ENCODE results near the gene AP5Z1. TPM values are rescaled to one million over a fixed set of nuclear protein-coding genes. Genes with fewer than 3 reads are reported as not detected.

AP5Z1 gene
- total RNA-seq, 1 donor from 2014 or later: 71.2 TPM

GRCh38 chr7:4836206-4836661 lies 60.8 kb downstream of the AP5Z1 start:
- no peak for TF ChIP-seq CTCF (IDR thresholded peaks at IDR 0.05; ENCODE audit: insufficient read depth, low read length, poor library complexity, severe bottlenecking)
- Histone ChIP-seq H3K36me3 (ENCODE audit: control insufficient read depth, insufficient read depth, low read length) (no peaks in the 10 kb centered on the region), H3K27me3 (ENCODE audit: control insufficient read depth, insufficient read depth, low read length) (peaks cover 13% of the 10 kb centered on the region), H3K4me3 (ENCODE audit: low read depth, low read length) (no peak overlapping the region)
- no peak for DNase-seq (ENCODE audit: low read depth)

DNA sequence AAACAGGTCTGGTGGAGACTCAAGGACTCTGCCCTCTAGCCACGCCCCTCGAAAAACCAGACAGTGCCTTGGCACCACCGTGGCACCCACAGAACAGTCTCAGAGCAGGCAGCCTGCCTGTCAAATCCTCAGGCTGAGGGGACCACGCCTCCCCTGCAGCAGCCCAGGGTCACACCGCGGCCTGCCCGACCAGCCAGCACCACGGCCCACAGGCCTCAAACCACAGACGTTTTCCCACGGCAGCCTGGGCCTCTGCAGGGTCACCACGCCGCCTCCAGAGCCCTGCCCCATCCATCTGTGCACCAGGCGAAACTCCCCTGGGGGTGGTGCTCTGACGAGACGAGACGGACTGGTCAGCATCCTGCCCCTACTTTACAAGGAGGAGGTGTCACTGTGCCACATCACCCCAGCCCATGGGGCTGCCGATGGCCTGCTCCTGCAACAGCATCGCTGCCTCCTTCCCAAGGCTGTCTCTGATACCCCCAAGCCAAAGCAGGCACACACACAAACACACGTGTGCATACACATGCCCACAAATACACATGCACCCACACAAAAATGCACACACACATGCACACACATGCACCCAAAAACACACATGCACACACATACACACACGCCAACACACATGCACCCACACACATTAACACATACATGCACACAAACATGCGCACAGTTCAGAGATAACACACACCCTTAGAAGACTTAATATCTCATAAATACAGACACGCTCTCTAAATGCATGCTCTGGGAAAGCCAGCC lies 61.8 kb downstream of the AP5Z1 start:
- no peak for TF ChIP-seq CTCF (IDR thresholded peaks at IDR 0.05; ENCODE audit: insufficient read depth, low read length, poor library complexity, severe bottlenecking)
- H3K27me3 ChIP-seq (ENCODE audit: control insufficient read depth, insufficient read depth, low read length): peaks cover 13% of the 10 kb centered on the region
- no peaks in the 10 kb centered on the region for H3K36me3 ChIP-seq (ENCODE audit: control insufficient read depth, insufficient read depth, low read length)
- no peak overlapping the region for H3K4me3 ChIP-seq (ENCODE audit: low read depth, low read length)
- no peak for DNase-seq (ENCODE audit: low read depth)

DNA sequence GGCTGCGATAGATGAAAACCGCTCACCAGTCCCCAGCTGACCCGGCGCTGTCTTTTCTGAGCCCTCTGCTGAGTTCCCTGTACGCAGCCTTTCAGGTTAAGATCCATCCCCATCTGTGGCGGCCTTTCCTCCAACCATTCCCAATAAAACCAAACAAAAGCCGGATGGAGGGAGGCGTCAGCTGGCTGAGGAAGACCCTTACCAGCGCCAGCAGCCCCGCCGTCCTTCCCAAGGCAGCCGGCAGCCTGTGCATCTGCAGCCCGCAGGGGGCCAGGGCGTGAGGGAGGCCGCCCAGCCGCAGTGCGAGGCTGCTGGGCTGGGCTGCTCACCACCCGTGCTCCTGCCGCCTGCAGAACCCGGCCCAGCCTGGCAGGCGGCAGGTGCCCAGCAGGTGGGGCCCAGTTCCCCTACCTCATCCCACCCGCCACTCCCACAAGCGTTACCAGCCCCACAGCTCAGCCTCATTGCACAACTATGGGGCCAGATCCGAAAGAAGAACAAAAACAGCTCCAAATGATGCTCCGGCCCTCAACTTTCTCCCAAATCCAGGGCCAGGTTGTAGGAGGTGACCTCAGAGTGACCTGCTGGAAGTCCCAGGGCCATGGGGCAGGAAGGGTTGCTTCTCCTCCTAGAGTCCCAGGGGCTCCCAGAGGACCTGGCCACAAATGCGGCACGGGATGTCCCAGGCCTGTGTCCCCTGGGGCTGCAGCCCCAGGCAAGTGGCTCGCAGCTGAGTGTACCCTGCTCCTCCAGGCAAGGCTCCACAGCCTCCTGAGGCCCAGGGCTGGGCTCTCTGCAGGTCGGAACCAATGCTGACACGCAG lies 62.6 kb downstream of the AP5Z1 start:
- Histone ChIP-seq H3K4me3 (ENCODE audit: low read depth, low read length) (no peak overlapping the region), H3K27me3 (ENCODE audit: control insufficient read depth, insufficient read depth, low read length) (peaks cover 13% of the 10 kb centered on the region), H3K36me3 (ENCODE audit: control insufficient read depth, insufficient read depth, low read length) (no peaks in the 10 kb centered on the region)
- no peak for DNase-seq (ENCODE audit: low read depth)
- no peak for TF ChIP-seq CTCF (IDR thresholded peaks at IDR 0.05; ENCODE audit: insufficient read depth, low read length, poor library complexity, severe bottlenecking)

GRCh38 chr7:4838626-4839334 lies 63.4 kb downstream of the AP5Z1 start:
- Histone ChIP-seq H3K27me3 (ENCODE audit: control insufficient read depth, insufficient read depth, low read length) (peaks cover 13% of the 10 kb centered on the region), H3K36me3 (ENCODE audit: control insufficient read depth, insufficient read depth, low read length) (no peaks in the 10 kb centered on the region), H3K4me3 (ENCODE audit: low read depth, low read length) (no peak overlapping the region)
- no peak for TF ChIP-seq CTCF (IDR thresholded peaks at IDR 0.05; ENCODE audit: insufficient read depth, low read length, poor library complexity, severe bottlenecking)
- no peak for DNase-seq (ENCODE audit: low read depth)

- Histone ChIP-seq H3K27me3 (ENCODE audit: control insufficient read depth, insufficient read depth, low read length) (peaks cover 14% of the 10 kb centered on the region), H3K36me3 (ENCODE audit: control insufficient read depth, insufficient read depth, low read length) (no peaks in the 10 kb centered on the region), H3K4me3 (ENCODE audit: low read depth, low read length) (no peak overlapping the region)
- no peak for TF ChIP-seq CTCF (IDR thresholded peaks at IDR 0.05; ENCODE audit: insufficient read depth, low read length, poor library complexity, severe bottlenecking)
- no peak for DNase-seq (ENCODE audit: low read depth)
These were observed 64.7 kb downstream of the AP5Z1 start for GRCh38 chr7:4840079-4840501.

Other genes starting within 250 kb of the AP5Z1 start
- gene FOXK1, start 93.3 kb upstream of the AP5Z1 start, total RNA-seq: 48.2 and 61.3 TPM in 2 replicates
- 0.13 and 0.14 TPM in 2 replicates for gene PAPOLB, start 86.4 kb downstream of the AP5Z1 start, total RNA-seq
- gene RADIL, start 108.1 kb downstream of the AP5Z1 start, total RNA-seq: 2.3 and 3.5 TPM in 2 replicates
- not detected in 2 replicates for gene MMD2, start 183.6 kb downstream of the AP5Z1 start, total RNA-seq